GM21360 (cell line): Measurements from ENCODE around the gene B3GNT4.
"Not testable (repeated sequence)": the region's sequence is repeated elsewhere in the genome, so short reads cannot be mapped to it uniquely, and the experiment has no call there.

ENCODE experiments used
- ATAC-seq: cut with Tn5 transposase; IDR thresholded peaks from one replicate; pipeline ENCODE4 v1.9.1; 2021; ENCODE audit warnings: mild to moderate bottlenecking, moderate library complexity; ENCODE audit not compliant: unreplicated experiment

B3GNT4 gene

DNA sequence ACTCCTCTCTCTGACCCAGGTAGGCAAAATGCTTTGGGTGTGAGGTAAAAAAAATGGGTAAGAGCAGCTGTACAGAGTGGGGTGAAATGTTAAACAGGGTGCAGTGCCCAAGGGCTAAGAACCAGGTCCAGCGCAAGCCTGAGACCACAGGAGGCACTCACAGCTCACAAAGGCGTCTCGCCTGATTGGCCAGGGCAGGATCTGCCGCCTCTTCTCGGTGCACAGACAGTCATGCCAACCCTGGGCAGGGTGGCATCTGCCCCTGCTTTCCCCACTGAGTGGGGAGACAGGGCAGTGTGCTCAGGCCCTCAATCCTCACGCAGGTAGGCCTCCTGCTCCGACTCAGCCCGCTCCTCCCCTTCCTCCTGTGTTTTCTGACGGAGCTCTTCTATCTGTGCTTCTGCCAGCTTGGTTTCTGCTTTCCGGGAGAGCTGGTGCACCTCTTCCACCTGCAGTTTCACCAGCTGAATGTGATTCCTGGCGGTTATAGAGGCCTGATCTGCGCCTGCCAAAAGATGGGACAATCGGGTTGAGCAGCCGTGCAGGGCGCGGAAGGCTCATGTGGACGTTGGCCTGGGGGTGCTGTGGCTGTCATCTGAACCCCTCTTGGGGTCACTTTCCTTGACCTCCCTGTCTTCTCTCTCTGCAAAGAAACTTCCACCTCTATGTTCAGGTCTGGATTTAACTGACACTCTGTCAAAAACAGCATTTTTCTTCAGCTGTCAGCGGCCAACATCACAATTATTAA is 4.7 kb downstream of the B3GNT4 start:
- ATAC-seq, result no peak

DNA sequence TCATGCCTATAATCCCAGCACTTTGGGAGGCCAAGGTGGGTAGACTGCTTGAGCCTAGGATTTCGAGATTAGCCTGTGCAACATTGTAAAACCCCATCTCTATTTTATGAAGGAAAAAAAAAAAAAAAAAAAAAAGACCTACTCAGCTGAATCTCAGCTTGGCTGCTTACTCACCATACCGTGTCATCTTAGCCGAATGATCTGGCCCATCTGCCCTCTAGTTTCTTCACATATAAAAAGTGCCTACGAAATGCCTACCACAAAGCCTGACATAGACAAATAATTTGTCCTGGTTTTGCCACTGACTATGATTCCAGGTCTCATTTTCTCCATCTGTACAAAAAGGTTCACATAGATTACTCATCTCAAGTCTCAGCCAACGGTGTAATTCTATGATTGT is 12.3 kb downstream of the B3GNT4 start:
- no peak for ATAC-seq

DNA sequence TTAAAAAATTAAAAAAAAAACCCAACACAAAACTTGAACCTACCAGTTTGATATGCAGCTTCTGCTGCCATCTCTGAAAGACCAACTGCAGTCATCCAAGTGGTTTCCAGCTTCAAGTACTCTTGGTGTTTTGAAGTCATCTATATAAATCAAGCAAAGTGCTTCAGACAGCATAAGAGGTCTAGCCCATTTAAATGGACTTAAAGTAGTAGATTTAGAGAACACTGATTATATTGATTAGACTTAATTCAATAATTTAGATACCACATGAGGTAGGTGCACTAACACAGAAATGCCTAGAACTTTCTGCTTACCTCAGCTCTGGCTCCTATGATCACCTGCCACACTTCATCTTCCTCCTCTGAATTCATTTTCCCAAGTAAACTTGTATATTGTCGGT is 12.9 kb downstream of the B3GNT4 start:
- no peak for ATAC-seq

DNA sequence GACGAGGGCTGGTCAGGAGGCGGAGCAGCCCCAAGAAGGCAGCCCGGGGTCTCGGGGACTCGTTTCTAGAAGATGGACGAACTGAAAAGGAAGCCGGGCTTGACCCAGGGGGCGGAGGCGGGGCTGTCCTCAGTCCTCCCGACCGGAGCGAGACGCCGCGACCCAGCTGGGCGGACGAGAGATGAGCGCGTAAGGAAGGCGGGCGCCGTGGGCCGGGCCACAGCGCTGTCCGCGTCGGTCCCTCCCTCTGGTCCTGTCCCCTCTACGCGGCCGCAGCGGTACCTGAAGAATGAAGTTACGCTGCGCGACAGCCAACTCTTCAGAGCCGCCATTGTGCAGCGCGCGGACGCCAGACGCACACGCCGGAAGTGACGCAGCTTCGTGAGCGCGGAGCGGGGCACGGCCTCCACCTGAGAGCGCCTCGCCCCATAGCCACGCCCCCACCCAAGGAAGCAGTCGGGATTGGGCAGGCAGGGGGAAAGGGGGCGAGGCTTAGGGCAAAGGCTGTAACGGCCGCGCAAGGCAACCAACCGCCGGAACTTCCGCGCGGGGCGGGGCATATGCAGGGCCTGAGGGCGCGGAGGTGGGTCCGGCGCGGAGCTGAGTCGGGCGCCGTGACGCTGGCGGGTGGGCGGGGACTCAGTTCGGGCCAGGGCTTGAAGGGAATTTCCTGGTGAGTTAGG is 22.3 kb downstream of the B3GNT4 start, which contains the start of gene DIABLO:
TSS of gene DIABLO (minus strand) at position 370 of the 683 bp plus-strand sequence. CDS start at position 332, 38 bp downstream.
- peak; percentile 92 for ATAC-seq

DNA sequence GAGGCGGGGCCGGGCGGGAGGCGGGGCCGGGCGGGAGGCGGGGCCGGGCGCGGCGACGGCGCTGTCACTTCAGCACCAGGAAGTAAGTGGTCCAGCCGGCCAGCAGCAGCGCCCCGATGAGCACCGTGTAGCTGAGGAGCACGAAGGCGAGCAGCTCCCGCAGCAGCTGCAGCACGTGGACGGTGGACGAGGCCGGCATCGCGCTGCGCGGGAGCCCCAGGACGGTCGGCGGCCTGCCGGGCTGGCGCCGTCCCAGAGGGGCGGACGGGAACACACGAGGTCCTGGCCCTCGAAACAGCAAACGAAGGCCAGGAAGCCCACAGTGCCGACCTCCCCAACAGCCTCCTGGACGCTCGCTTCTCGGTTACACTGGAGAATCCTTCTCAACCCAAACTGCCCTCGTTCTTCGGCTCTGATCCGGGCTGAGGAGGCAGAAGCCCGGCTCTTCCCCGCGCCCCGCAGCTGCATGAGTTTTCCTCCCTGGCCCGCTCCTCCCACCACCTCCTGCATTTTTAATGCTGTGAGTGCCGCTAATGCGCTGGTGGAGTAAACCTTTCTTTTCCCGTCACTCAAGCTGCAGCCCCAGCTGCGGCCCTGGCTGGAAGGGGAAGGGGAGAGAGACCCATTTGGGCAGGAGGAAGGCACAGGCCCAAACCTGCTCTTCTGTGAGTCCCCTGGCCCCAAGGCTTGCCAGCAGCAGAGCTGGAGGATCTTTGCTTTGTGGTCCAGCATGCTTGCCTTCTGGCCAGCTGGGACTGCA is 23.0 kb downstream of the B3GNT4 start:
- ATAC-seq, result no peak

DNA sequence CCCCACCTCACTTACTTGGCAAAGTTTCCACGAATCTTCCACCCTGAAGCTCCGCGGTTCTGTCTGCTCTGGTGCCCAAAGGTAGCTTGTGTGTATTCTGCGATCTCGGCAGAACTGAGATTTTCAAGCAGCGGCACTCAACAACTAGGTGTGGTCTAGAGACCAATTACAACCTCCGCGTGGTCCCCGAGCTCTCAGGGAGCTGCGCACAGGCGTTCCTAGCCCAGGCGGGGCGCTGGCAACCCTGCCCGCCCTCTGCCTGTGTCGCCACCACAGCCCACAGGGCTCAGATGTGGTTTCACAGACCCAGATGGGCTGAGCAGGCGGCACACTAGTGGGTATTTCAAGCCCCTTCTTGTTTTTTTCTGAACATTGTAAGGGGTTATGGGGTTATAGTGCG is 23.8 kb downstream of the B3GNT4 start:
- no peak for ATAC-seq

DNA sequence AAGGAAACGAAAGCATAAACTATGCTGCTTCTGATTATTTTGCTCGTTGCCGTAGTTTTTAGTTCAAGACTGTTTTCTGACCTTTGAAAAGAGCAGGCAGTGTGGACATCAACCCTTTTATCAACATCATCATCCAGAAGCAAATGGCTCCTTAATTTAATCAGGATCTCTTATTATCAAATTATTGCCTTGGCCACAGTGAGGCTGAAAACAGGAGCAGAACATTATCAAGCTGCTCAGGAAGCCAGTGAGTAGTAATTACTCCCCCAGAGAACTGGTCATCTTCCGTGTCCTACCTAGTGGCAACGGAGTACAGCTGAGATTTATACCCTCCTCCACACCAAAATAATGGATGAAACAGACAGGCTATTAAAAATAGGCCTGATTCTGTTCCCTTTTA is 24.6 kb downstream of the B3GNT4 start:
- ATAC-seq, result no peak

DNA sequence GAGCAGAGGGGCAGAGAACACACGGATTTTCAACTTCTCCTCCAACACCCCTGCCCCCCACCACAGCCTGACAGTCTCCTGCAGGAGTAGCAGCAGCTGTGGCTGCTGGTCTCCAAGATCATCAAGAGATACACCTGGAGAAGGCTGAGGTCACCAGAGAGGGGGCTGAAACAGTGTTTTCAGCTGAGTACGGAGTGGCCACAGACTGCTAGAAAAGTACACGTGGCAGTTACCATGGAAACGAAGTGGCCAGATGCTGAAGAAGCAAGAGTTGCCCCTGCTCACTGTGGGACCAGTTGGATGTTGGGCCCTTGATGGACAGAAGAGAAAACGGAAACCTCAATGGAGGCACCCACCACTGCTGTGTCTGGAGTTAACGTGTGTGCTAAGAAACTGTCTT is 27.3 kb downstream of the B3GNT4 start:
- ATAC-seq, result no peak

DNA sequence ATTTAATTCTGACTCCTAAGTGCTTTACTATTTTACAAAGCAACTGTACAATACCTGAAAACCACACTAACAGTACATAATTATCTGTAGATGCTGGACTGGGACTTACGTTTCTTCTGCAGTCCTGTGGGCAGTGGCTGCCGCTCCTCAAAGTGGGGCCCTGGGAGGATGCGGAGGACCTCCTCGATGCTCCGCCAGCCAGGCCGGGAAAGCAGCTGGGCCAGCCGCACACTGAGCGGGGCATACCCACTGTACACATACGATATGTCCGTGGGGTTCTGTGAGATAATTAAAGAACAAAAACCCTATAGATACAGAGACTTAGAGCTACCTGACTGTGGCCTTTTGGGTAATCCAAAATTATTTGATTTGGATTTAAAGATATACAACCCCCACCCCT is 29.2 kb downstream of the B3GNT4 start:
- no peak for ATAC-seq

DNA sequence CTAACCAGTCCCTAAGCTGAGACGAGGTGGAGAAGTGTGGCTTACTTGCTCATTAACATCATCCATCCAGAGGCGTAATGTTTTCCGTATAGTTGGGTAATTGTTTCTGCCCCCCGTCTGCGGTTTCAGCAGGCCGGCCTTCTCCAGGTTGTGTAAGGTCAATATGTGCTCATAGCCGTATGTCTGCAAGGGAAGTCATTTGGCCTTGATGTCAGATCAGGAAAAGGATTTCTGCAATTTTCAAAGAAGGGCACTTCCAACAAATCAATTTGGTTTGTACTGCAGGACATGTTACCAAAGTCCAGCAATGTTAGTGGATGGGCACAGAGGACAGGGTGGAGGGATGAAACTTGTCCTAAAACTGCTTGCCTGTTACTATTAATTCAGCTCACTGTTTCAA is 32.2 kb downstream of the B3GNT4 start:
- ATAC-seq, result no peak

DNA sequence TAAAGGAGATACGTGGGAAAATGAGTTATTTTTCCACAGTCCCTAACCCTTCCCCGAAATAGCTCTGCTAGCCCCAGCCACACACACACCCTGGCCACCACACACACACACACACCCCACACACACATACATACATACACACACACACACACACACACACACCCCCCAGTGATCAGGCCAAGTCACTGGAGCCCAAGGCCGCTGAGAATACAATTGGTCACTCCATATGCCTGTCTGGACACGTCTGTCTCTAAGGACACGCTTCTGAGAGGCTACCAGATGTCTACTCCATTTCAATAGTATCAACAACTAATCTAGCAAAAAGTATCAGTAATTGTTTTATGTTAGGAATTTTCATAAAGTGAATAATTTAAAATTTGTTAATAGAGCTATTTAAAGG is 35.4 kb downstream of the B3GNT4 start:
- ATAC-seq, result no peak

DNA sequence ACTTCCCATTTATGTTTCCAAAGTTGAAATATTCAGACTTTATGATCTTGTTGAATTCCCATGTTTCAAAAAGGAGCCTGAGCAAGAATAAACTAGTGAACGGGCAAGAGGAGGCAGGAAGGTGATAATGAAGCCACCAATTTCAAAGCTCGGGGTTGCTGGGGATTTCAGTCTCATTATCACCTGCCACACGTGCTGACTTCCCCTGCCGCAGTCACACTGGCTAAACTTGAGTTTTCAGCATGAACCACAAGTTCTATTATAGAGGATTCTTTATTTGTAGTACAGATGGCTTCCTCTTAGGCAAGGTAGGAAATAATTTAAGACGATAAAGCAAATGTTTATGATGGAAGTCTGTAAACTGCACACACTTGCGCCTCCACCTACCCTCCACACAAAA is 40.5 kb downstream of the B3GNT4 start:
- ATAC-seq, result no peak

DNA sequence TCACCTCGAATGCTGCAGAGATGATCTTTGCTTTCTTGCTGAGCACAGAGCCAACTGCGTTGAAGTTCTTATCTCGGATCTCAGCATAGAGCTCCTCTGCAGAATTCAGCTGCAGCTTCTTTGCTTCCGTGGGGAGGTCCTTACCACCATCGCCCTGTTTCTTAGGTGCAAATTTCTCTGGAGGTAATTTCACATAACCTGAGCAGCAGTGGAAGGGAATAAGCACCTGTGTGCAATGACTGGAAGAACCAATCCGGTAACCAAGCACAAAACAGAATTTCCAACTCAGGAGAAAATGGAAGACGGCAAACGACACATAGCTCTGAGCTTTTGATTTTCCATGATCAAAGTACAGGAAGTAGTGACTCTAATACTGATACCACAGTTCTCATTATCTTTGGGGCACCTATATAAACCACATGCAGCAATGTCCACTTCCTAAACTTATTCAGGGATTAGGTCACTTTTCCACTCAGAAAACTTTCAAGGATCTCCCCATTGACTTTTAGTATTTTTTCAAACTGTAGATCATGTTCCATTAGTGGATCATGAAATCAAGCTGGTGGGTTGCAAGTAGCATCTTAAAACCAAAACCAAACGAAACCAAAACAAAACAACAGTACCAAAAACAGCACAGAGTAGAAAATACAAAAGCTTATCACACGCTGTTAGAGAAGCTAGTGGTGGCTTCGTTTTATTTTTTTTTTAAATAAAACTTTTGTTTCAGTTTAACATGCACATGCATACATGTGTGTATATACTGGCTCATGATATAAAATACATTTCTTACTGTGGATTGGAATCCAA is 41.3 kb downstream of the B3GNT4 start:
- ATAC-seq, result no peak

DNA sequence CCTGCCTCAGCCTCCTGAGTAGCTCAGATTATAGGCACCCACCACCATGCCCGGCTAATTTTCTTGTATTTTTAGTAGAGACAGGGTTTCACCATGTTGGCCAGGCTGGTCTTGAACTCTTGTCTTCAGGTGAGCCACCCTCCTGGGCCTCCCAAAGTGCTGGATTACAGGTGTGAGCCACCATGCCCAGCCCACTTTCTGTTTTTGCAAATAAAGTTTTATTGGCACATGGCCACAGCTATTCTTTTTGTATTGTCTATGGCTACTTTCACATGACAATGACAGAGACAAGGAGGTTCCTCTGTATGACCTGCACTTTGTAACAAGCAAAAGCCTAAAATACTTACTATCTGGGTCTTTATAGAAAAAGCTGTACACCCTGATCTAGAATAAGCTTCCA is 42.0 kb downstream of the B3GNT4 start:
- no peak for ATAC-seq

DNA sequence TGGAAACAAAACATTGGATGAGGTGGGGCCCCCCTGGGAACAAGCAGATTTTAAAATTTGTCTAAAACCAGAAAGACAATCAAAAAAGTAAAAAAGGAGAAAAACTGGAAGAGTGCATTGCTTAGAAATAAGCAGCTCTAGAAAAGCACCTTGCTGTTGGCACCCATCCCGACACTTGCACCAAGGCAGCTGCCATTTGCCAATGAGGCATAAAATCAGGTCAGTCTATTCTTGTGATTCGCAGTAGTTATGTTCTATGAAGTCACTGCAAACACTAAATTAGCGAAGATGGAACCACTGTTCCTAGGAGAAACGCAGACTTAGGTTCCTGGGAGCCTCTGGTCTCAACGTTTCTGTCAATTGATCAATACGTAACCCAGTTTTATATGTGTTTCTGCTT is 46.5 kb downstream of the B3GNT4 start:
- ATAC-seq, result no peak

DNA sequence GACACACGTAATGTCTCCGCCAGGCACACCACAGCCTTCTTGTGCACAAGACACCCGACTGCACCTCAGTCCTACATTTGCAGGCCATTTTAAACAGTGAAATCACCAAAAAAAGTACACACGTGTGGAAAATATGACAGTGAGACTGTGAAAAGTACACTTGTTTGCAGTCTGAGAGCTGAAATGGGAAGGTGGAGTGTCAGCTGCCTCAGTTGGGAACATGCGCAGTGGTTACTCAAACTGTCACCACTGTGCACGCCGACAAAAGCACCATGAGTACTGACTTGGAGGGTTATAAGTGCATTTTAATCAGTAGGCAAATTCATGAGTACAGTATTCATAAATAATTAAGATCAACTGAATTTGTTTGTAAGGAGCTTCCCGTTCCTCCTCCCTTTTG is 47.0 kb downstream of the B3GNT4 start:
- no peak for ATAC-seq

DNA sequence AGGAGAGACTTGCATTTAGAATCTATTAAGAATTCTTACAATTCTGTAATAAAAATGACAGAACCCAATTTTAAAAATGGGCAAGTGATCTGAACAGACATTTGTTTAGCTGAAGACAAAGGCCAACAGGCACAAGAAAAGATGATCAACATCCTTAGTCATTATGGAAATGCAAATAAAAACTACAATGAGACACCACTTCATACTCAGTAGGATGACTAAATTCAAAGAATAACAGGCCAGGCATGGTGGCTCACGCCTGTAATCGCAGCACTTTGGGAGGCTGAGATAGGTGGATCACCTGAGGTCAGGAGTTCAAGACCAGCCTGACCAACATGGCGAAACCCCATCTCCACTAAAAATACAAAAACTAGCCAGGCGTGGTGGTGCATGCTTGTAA is 55.0 kb downstream of the B3GNT4 start:
- not testable (repeated sequence) for ATAC-seq
